ENCODE data around the gene ECPAS.

The ECPAS gene

GRCh38 chr9:111438541-111439235, 45.5 kb downstream of the ECPAS start:
- H3K9ac ChIP-seq, result no peak overlapping the region
- H3K4me2 ChIP-seq, result no peak overlapping the region
- no peaks in the 10 kb centered on the region for H3K27me3 ChIP-seq
- peaks cover 90 to 100% (median 95%) of the 10 kb centered on the region in 11 experiments for H3K36me3 ChIP-seq
- no peak overlapping the region for H3K4me3 ChIP-seq
- no peaks in the 10 kb centered on the region for H3K9me3 ChIP-seq (replicated peaks in 1 of 11)
- H3K27ac ChIP-seq, result no peak overlapping the region
- H4K20me1 ChIP-seq, result peaks cover 0 to 11% (median 6%) of the 10 kb centered on the region in 11 experiments; a peak in 7 of 22 replicates
- 0 out of 20 replicates have a peak, but pooled peaks cover 0 to 10% (median 0%) of the 10 kb centered on the region in 10 experiments for H3K4me1 ChIP-seq
- TF ChIP-seq Cebpa-rat (IDR thresholded peaks at IDR 0.05), result no peak

DNA sequence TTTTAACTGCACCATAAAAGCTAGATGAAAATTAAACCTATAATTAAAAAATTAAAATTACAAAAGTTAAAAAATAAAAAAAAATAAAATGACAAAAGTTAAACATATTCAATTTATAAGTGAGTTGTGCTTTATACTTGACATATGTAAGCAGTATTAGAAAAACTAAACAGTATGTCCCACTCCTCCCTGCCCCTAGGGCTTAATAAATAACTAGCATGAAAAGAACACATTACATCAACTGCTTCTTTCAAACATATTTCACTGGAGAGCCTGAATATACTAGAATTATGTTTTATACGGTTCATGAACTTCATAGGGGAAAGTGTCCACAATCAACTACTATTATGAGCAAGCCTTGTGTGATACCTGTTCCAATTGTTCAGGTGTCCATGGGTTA, 47.6 kb downstream of the ECPAS start:
- Histone ChIP-seq H3K27ac (no peak overlapping the region), H3K9me3 (replicated peaks in 1 of 11) (no peaks in the 10 kb centered on the region), H3K27me3 (no peaks in the 10 kb centered on the region), H3K9ac (no peak overlapping the region), H3K4me1 (0 out of 20 replicates have a peak, but pooled peaks cover 0 to 10% (median 0%) of the 10 kb centered on the region in 10 experiments), H4K20me1 (peaks cover 0 to 8% (median 0%) of the 10 kb centered on the region in 11 experiments; a peak in 5 of 22 replicates), H3K36me3 (peaks cover 87 to 100% (median 94%) of the 10 kb centered on the region in 11 experiments), H3K4me3 (no peak overlapping the region), H3K4me2 (no peak overlapping the region)
- TF ChIP-seq Cebpa-rat (IDR thresholded peaks at IDR 0.05), result no peak

DNA sequence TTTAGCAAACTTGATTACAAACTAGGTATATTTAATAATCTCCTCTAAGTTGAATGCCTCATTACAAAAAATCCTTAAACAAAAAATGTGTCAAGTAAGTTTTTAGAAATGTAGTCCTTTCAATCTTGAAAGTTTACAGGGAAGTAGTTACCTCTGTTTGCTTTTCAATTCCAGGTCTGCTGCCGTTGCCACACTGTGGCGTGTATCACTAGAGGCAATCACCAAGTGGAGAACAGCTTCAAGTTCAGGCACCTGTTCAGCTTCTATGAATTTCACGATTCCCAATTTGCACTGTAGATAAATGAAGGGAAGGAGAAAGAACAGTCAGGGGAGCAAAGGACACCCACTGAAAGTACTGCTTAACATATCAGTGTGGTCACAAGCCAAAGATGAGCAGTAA, 51.1 kb downstream of the ECPAS start:
- no peak for TF ChIP-seq Cebpa-rat (IDR thresholded peaks at IDR 0.05)
- no peak overlapping the region for H3K4me3 ChIP-seq
- no peak overlapping the region for H3K4me2 ChIP-seq
- peaks cover 84 to 100% (median 95%) of the 10 kb centered on the region in 11 experiments for H3K36me3 ChIP-seq
- no peaks in the 10 kb centered on the region for H3K27me3 ChIP-seq
- H4K20me1 ChIP-seq, result peaks cover 0 to 5% (median 0%) of the 10 kb centered on the region in 11 experiments; a peak in 2 of 22 replicates
- no peaks in the 10 kb centered on the region for H3K9me3 ChIP-seq (replicated peaks in 1 of 11)
- no peak overlapping the region for H3K27ac ChIP-seq
- no peak overlapping the region for H3K9ac ChIP-seq
- no peaks in the 10 kb centered on the region; a peak in 1 of 20 replicates for H3K4me1 ChIP-seq

GRCh38 chr9:111431684-111432083, 52.5 kb downstream of the ECPAS start:
- H3K4me3 ChIP-seq, result no peak overlapping the region
- TF ChIP-seq Cebpa-rat (IDR thresholded peaks at IDR 0.05), result no peak
- H3K4me2 ChIP-seq, result no peak overlapping the region
- no peaks in the 10 kb centered on the region for H3K27me3 ChIP-seq
- H3K4me1 ChIP-seq, result peaks cover 0 to 14% (median 0%) of the 10 kb centered on the region in 10 experiments; a peak in 6 of 20 replicates
- no peak overlapping the region for H3K9ac ChIP-seq
- peaks cover 0 to 4% (median 0%) of the 10 kb centered on the region in 11 experiments; a peak in 2 of 22 replicates for H4K20me1 ChIP-seq
- no peaks in the 10 kb centered on the region for H3K9me3 ChIP-seq (replicated peaks in 1 of 11)
- H3K27ac ChIP-seq, result no peak overlapping the region
- peaks cover 85 to 100% (median 96%) of the 10 kb centered on the region in 11 experiments for H3K36me3 ChIP-seq

GRCh38 chr9:111429175-111429574, 55.0 kb downstream of the ECPAS start:
- Histone ChIP-seq H3K4me3 (no peak overlapping the region), H3K27me3 (no peaks in the 10 kb centered on the region), H4K20me1 (peaks cover 0 to 8% (median 0%) of the 10 kb centered on the region in 11 experiments; a peak in 2 of 22 replicates), H3K4me1 (peaks cover 0 to 14% (median 0%) of the 10 kb centered on the region in 10 experiments; a peak in 6 of 20 replicates), H3K36me3 (peaks cover 88 to 100% (median 97%) of the 10 kb centered on the region in 11 experiments), H3K27ac (no peak overlapping the region), H3K4me2 (no peak overlapping the region), H3K9ac (no peak overlapping the region), H3K9me3 (replicated peaks in 1 of 11) (no peaks in the 10 kb centered on the region)
- no peak for TF ChIP-seq Cebpa-rat (IDR thresholded peaks at IDR 0.05)

DNA sequence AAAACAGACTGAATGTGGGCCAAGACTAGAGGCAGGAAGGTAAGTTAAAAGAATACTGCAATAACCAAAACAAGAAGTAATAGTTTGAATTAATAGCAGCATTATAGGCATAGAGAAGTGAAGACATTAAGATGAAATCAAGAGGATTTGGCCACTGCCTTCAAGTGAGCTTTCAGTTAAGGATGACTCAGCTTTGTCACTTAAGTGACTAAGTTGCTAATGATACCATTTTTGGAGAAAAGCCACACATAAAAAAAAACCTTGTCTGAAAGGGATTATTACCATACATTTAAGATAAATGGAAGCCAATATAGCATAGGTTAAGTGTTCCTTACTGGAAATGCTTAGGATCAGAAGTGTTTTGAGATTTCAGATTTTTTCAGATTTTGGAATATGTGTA, 57.0 kb downstream of the ECPAS start:
- no peak overlapping the region for H3K9ac ChIP-seq
- H3K4me1 ChIP-seq, result peaks cover 0 to 25% (median 0%) of the 10 kb centered on the region in 10 experiments; a peak in 6 of 20 replicates
- no peak overlapping the region for H3K4me3 ChIP-seq
- H3K27ac ChIP-seq, result peak overlapping the region in 2 of 11 experiments; percentile 8 to 44; a peak in 2 of 22 replicates
- H3K9me3 ChIP-seq (replicated peaks in 1 of 11), result no peaks in the 10 kb centered on the region
- TF ChIP-seq Cebpa-rat (IDR thresholded peaks at IDR 0.05), result no peak
- peak overlapping the region in 1 of 11 experiments; percentile 6; a peak in 1 of 22 replicates for H3K4me2 ChIP-seq
- H3K36me3 ChIP-seq, result peaks cover 90 to 100% (median 97%) of the 10 kb centered on the region in 11 experiments
- H4K20me1 ChIP-seq, result peaks cover 0 to 12% (median 0%) of the 10 kb centered on the region in 11 experiments; a peak in 4 of 22 replicates
- H3K27me3 ChIP-seq, result no peaks in the 10 kb centered on the region

DNA sequence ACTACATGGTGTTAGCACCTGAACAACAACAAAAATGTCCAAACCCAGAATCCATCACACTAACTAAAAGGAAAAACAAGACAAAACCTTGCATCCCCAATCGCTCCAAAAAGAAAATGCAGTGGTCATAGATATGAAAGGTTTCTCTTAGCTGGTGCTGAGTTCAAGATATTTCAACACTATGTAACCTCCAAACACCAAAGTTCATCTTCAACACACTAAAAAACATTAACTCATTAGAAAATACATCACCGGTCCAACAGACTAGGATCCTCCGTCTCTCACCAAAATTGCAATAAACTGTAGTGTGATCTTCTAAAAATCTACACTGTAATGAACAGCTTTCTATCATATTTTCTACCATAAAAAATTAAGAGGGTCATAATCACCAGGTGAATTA, 60.8 kb downstream of the ECPAS start:
- no peak overlapping the region for H3K27ac ChIP-seq
- no peak overlapping the region for H3K4me3 ChIP-seq
- peaks cover 0 to 12% (median 0%) of the 10 kb centered on the region in 11 experiments; a peak in 4 of 22 replicates for H4K20me1 ChIP-seq
- peaks cover 0 to 25% (median 0%) of the 10 kb centered on the region in 10 experiments; a peak in 6 of 20 replicates for H3K4me1 ChIP-seq
- H3K36me3 ChIP-seq, result peaks cover 89 to 99% (median 94%) of the 10 kb centered on the region in 11 experiments
- H3K9me3 ChIP-seq (replicated peaks in 1 of 11), result no peaks in the 10 kb centered on the region
- H3K4me2 ChIP-seq, result no peak overlapping the region
- no peaks in the 10 kb centered on the region for H3K27me3 ChIP-seq
- H3K9ac ChIP-seq, result no peak overlapping the region
- no peak for TF ChIP-seq Cebpa-rat (IDR thresholded peaks at IDR 0.05)

GRCh38 chr9:111414406-111414805, 69.8 kb downstream of the ECPAS start:
- H3K4me2 ChIP-seq, result peak overlapping the region in 6 of 11 experiments; percentile 16 to 32 (median 22); a peak in 7 of 22 replicates
- TF ChIP-seq Cebpa-rat (IDR thresholded peaks at IDR 0.05), result no peak
- no peak overlapping the region for H3K27ac ChIP-seq
- H3K9me3 ChIP-seq (replicated peaks in 1 of 11), result peaks cover 0 to 6% (median 0%) of the 10 kb centered on the region in 11 experiments; a peak in 2 of 22 replicates
- no peak overlapping the region for H3K4me3 ChIP-seq
- H3K9ac ChIP-seq, result no peak overlapping the region
- peaks cover 97 to 100% (median 98%) of the 10 kb centered on the region in 11 experiments for H3K36me3 ChIP-seq
- peaks cover 0 to 14% (median 7%) of the 10 kb centered on the region in 10 experiments; a peak in 11 of 20 replicates for H3K4me1 ChIP-seq
- H4K20me1 ChIP-seq, result peaks cover 0 to 5% (median 0%) of the 10 kb centered on the region in 11 experiments; a peak in 1 of 22 replicates
- no peaks in the 10 kb centered on the region for H3K27me3 ChIP-seq

DNA sequence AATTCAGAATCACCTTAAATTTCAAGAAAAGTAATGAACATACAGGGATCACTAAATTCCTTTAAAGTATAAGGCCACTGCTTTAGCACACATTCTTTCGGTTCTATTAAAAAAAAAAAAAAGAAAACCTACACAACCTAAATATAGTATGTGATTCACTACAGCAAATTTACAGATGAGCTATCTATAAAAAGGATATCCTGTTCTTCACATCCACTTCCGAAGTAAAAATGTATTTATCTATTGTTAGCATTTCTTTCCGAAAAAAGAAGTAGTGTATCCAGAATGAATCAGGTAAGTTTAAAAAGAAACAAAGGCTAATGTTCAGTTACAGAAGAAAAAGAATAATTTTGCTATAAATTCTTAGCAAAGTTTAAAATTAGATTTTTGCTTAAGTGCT, 70.2 kb downstream of the ECPAS start:
- H3K27ac ChIP-seq, result no peak overlapping the region
- peaks cover 100% of the 10 kb centered on the region in 11 experiments for H3K36me3 ChIP-seq
- H3K27me3 ChIP-seq, result no peaks in the 10 kb centered on the region
- peaks cover 0 to 9% (median 0%) of the 10 kb centered on the region in 11 experiments; a peak in 1 of 22 replicates for H4K20me1 ChIP-seq
- H3K9me3 ChIP-seq (replicated peaks in 1 of 11), result peaks cover 0 to 6% (median 0%) of the 10 kb centered on the region in 11 experiments; a peak in 2 of 22 replicates
- no peak overlapping the region for H3K4me3 ChIP-seq
- H3K4me2 ChIP-seq, result peak overlapping the region in 6 of 11 experiments; percentile 16 to 32 (median 22); a peak in 9 of 22 replicates
- no peak overlapping the region for H3K9ac ChIP-seq
- H3K4me1 ChIP-seq, result peaks cover 0 to 14% (median 7%) of the 10 kb centered on the region in 10 experiments; a peak in 11 of 20 replicates
- no peak for TF ChIP-seq Cebpa-rat (IDR thresholded peaks at IDR 0.05)

Measured in BLaER1 treated with 17β-estradiol and CSF1 and Interleukin-3, amounts not matched to agents 10 nM and 100 nM (cell line).